WTC11 (cell line): Measurements from ENCODE around the gene RHBDD1. TPM values are rescaled to one million over a fixed set of nuclear protein-coding genes. Genes with fewer than 3 reads are reported as not detected.

ENCODE experiments used
- ATAC-seq: fragments of 200-7000 bp; cut with Tn5 transposase; 2 replicates; pipeline ENCODE4 v1.10.0; 2021; ENCODE audit warnings: mild to moderate bottlenecking, moderate library complexity
- CTCF ChIA-PET: fragments of 300-600 bp; sonication (Branson Sonifier 250); formaldehyde crosslinking; loops from one replicate; lab custom pipeline; 2021; ENCODE audit warnings: antibody characterized with exemption; lab: Charles Lee
- POLR2A ChIA-PET: fragments of 350-600 bp; sonication (Branson Sonifier 250); formaldehyde crosslinking; loops from one replicate; lab custom pipeline; 2021; ENCODE audit warnings: antibody characterized with exemption; lab: Charles Lee
- DNase-seq: peaks from one replicate; pipeline ENCODE4 v3.0.0; 2021; ENCODE audit warnings: low spot score
- H3K27ac Mint-ChIP-seq: 2 replicates; pipeline ENCODE4 v1.8.0; 2021; ENCODE audit warnings: mixed read lengths
- H3K27me3 Mint-ChIP-seq: 2 replicates; pipeline ENCODE4 v1.8.0; 2021; ENCODE audit warnings: low read depth, mild to moderate bottlenecking, moderate library complexity, mixed read lengths
- H3K36me3 Mint-ChIP-seq: 2 replicates; pipeline ENCODE4 v1.8.0; 2021; ENCODE audit warnings: mixed read lengths
- H3K4me1 Mint-ChIP-seq: 2 replicates; pipeline ENCODE4 v1.8.0; 2022; ENCODE audit warnings: mixed read lengths
- H3K4me3 Mint-ChIP-seq: 2 replicates; pipeline ENCODE4 v1.8.0; 2021; ENCODE audit warnings: mild to moderate bottlenecking, moderate library complexity, mixed read lengths
- H3K9me3 Mint-ChIP-seq: 2 replicates; pipeline ENCODE4 v1.8.0; 2021; ENCODE audit warnings: mixed read lengths
- AFF4 ChIP-seq: sonication (generic); formaldehyde crosslinking; IDR thresholded peaks from 2 replicates; pipeline ENCODE4 v1.8.1; 2023; ENCODE audit warnings: mild to moderate bottlenecking, missing genetic modification reagents, borderline replicate concordance
- ATF1 ChIP-seq: sonication (generic); formaldehyde crosslinking; IDR thresholded peaks from 2 replicates; pipeline ENCODE4 v1.8.1; 2023; ENCODE audit warnings: mild to moderate bottlenecking, moderate library complexity, missing genetic modification reagents
- ATF2 ChIP-seq: sonication (generic); formaldehyde crosslinking; IDR thresholded peaks from 2 replicates; pipeline ENCODE4 v1.8.1; 2022; ENCODE audit warnings: low read depth, missing genetic modification reagents, borderline replicate concordance
- E2F4 ChIP-seq: sonication (generic); formaldehyde crosslinking; IDR thresholded peaks from 2 replicates; pipeline ENCODE4 v1.8.1; 2022; ENCODE audit warnings: low read depth, mild to moderate bottlenecking, moderate library complexity, missing genetic modification reagents, borderline replicate concordance
- ESRRA ChIP-seq: sonication (generic); formaldehyde crosslinking; IDR thresholded peaks from 2 replicates; pipeline ENCODE4 v1.8.1; 2022; ENCODE audit warnings: mild to moderate bottlenecking, missing genetic modification reagents, borderline replicate concordance
- GTF2I ChIP-seq: fragments of 250-450 bp; sonication (Bioruptor Pico); conservative IDR thresholded peaks from 2 replicates; pipeline ENCODE4 v1.4.0; 2021; ENCODE audit warnings: mild to moderate bottlenecking
- HMGA2 ChIP-seq: fragments of 250-450 bp; sonication (Bioruptor Pico); IDR thresholded peaks from 2 replicates; pipeline ENCODE4 v1.4.0; 2021; ENCODE audit warnings: mild to moderate bottlenecking, moderate library complexity
- MAX ChIP-seq: sonication (generic); formaldehyde crosslinking; IDR thresholded peaks from 2 replicates; pipeline ENCODE4 v1.8.0; 2022; ENCODE audit warnings: mild to moderate bottlenecking, missing genetic modification reagents
- NFATC4 ChIP-seq: fragments of 250-450 bp; sonication (Bioruptor Pico); IDR thresholded peaks from 2 replicates; pipeline ENCODE4 v1.9.0; 2021; ENCODE audit warnings: mild to moderate bottlenecking
- NFE2L1 ChIP-seq: sonication (generic); formaldehyde crosslinking; IDR thresholded peaks from 2 replicates; pipeline ENCODE4 v1.8.1; 2023; ENCODE audit warnings: missing genetic modification reagents
- NR2C2 ChIP-seq: sonication (generic); formaldehyde crosslinking; IDR thresholded peaks from 2 replicates; pipeline ENCODE4 v1.8.0; 2022; ENCODE audit warnings: mild to moderate bottlenecking, missing genetic modification reagents
- OVOL2 ChIP-seq: fragments of 250-450 bp; sonication (Bioruptor Pico); IDR thresholded peaks from 2 replicates; pipeline ENCODE4 v1.9.0; 2021; ENCODE audit warnings: mild to moderate bottlenecking, borderline replicate concordance
- PRRX2 ChIP-seq: fragments of 250-450 bp; sonication (Bioruptor Pico); IDR thresholded peaks from 2 replicates; pipeline ENCODE4 v1.8.0; 2021; ENCODE audit warnings: mild to moderate bottlenecking
- ZBTB43 ChIP-seq: sonication (generic); formaldehyde crosslinking; IDR thresholded peaks from 2 replicates; pipeline ENCODE4 v1.8.1; 2023; ENCODE audit warnings: mild to moderate bottlenecking, missing genetic modification reagents
- total RNA-seq: library from RNA; stranded (reverse); gene quantifications from 3 replicates; pipeline ENCODE4 v1.2.3, GENCODE V29; 2021
- TF ChIP-seq, protein P1 (sequence below): sonication (generic); formaldehyde crosslinking; IDR thresholded peaks from 2 replicates; pipeline ENCODE4 v1.8.0; 2023; ENCODE audit warnings: missing genetic modification reagents, mild to moderate bottlenecking, borderline replicate concordance
- TF ChIP-seq, protein P2 (sequence below): fragments of 250-450 bp; sonication (Bioruptor Pico); IDR thresholded peaks from 2 replicates; pipeline ENCODE4 v1.9.0; 2021; ENCODE audit warnings: mild to moderate bottlenecking, borderline replicate concordance
- TF ChIP-seq, protein P3 (sequence below): sonication (generic); formaldehyde crosslinking; IDR thresholded peaks from 2 replicates; pipeline ENCODE4 v1.8.1; 2023; ENCODE audit warnings: mild to moderate bottlenecking, missing genetic modification reagents, moderate library complexity

The RHBDD1 gene
- total RNA-seq, 1 experiment from 2014 or later: 25.7 TPM

- Mint-ChIP-seq H3K4me1 (no peaks in the 10 kb centered on the region), H3K9me3 (no peaks in the 10 kb centered on the region; the same call in 1 of the 2 replicates), H3K27me3 (no peaks in the 10 kb centered on the region), H3K36me3 (peaks cover 5% of the 10 kb centered on the region), H3K27ac (no peak overlapping the region), H3K4me3 (no peak overlapping the region)
- TF ChIP-seq NR2C2 (CRISPR knock-in tag) (no peak), AFF4 (CRISPR knock-in tag) (no peak), PRRX2 (CRISPR knock-in tag) (no peak), GTF2I (CRISPR knock-in tag) (no peak), E2F4 (CRISPR knock-in tag) (no peak), NFATC4 (no peak)
- TF ChIP-seq, protein P1, sequence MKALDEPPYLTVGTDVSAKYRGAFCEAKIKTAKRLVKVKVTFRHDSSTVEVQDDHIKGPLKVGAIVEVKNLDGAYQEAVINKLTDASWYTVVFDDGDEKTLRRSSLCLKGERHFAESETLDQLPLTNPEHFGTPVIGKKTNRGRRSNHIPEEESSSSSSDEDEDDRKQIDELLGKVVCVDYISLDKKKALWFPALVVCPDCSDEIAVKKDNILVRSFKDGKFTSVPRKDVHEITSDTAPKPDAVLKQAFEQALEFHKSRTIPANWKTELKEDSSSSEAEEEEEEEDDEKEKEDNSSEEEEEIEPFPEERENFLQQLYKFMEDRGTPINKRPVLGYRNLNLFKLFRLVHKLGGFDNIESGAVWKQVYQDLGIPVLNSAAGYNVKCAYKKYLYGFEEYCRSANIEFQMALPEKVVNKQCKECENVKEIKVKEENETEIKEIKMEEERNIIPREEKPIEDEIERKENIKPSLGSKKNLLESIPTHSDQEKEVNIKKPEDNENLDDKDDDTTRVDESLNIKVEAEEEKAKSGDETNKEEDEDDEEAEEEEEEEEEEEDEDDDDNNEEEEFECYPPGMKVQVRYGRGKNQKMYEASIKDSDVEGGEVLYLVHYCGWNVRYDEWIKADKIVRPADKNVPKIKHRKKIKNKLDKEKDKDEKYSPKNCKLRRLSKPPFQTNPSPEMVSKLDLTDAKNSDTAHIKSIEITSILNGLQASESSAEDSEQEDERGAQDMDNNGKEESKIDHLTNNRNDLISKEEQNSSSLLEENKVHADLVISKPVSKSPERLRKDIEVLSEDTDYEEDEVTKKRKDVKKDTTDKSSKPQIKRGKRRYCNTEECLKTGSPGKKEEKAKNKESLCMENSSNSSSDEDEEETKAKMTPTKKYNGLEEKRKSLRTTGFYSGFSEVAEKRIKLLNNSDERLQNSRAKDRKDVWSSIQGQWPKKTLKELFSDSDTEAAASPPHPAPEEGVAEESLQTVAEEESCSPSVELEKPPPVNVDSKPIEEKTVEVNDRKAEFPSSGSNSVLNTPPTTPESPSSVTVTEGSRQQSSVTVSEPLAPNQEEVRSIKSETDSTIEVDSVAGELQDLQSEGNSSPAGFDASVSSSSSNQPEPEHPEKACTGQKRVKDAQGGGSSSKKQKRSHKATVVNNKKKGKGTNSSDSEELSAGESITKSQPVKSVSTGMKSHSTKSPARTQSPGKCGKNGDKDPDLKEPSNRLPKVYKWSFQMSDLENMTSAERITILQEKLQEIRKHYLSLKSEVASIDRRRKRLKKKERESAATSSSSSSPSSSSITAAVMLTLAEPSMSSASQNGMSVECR (CRISPR knock-in tag): no peak
- TF ChIP-seq, protein P2, sequence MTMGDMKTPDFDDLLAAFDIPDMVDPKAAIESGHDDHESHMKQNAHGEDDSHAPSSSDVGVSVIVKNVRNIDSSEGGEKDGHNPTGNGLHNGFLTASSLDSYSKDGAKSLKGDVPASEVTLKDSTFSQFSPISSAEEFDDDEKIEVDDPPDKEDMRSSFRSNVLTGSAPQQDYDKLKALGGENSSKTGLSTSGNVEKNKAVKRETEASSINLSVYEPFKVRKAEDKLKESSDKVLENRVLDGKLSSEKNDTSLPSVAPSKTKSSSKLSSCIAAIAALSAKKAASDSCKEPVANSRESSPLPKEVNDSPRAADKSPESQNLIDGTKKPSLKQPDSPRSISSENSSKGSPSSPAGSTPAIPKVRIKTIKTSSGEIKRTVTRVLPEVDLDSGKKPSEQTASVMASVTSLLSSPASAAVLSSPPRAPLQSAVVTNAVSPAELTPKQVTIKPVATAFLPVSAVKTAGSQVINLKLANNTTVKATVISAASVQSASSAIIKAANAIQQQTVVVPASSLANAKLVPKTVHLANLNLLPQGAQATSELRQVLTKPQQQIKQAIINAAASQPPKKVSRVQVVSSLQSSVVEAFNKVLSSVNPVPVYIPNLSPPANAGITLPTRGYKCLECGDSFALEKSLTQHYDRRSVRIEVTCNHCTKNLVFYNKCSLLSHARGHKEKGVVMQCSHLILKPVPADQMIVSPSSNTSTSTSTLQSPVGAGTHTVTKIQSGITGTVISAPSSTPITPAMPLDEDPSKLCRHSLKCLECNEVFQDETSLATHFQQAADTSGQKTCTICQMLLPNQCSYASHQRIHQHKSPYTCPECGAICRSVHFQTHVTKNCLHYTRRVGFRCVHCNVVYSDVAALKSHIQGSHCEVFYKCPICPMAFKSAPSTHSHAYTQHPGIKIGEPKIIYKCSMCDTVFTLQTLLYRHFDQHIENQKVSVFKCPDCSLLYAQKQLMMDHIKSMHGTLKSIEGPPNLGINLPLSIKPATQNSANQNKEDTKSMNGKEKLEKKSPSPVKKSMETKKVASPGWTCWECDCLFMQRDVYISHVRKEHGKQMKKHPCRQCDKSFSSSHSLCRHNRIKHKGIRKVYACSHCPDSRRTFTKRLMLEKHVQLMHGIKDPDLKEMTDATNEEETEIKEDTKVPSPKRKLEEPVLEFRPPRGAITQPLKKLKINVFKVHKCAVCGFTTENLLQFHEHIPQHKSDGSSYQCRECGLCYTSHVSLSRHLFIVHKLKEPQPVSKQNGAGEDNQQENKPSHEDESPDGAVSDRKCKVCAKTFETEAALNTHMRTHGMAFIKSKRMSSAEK: no peak
- DNase-seq (no peak), ATAC-seq (no peak)
- POLR2A ChIA-PET: no interaction called here
- CTCF ChIA-PET: no interaction called here
These were observed 56.9 kb downstream of the RHBDD1 start for GRCh38 chr2:226892729-226893128.

DNA sequence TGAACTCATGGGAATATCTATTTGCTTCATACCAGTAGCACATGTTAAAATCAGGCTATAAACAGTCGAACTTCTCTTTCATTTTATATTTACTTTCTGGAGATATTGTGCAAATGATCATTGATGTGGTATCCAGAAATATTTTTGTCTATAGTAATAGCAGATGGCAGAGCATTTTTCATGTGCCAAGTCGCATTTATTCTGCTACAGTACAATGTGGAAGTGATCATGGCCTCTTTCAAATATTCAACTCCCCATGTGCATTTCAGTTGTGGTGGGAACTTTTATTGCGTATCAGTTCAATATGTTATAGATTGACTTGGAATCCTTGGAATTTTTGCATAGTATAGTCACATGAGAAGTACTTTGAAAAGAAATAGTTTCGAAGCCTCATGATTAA lies 57.4 kb downstream of the RHBDD1 start:
- no peaks in the 10 kb centered on the region for H3K27me3 Mint-ChIP-seq
- CTCF ChIA-PET: no interaction called here
- POLR2A ChIA-PET: no interaction called here

More for the DNA sequence above, 57.4 kb downstream of the RHBDD1 start:
- Mint-ChIP-seq H3K4me1 (no peaks in the 10 kb centered on the region), H3K4me3 (no peak overlapping the region), H3K9me3 (no peaks in the 10 kb centered on the region; the same call in 1 of the 2 replicates), H3K27ac (no peak overlapping the region), H3K36me3 (peaks cover 5% of the 10 kb centered on the region)
- TF ChIP-seq ATF1 (CRISPR knock-in tag): no peak
- no peak for TF ChIP-seq MAX (CRISPR knock-in tag)
- no peak for TF ChIP-seq OVOL2 (CRISPR knock-in tag)
- TF ChIP-seq ZBTB43 (CRISPR knock-in tag): no peak
- TF ChIP-seq, protein P3, sequence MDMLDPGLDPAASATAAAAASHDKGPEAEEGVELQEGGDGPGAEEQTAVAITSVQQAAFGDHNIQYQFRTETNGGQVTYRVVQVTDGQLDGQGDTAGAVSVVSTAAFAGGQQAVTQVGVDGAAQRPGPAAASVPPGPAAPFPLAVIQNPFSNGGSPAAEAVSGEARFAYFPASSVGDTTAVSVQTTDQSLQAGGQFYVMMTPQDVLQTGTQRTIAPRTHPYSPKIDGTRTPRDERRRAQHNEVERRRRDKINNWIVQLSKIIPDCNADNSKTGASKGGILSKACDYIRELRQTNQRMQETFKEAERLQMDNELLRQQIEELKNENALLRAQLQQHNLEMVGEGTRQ (CRISPR knock-in tag): no peak
- TF ChIP-seq ESRRA (CRISPR knock-in tag): no peak
- no peak for TF ChIP-seq HMGA2 (CRISPR knock-in tag)
- TF ChIP-seq ATF2 (CRISPR knock-in tag): no peak
- TF ChIP-seq NFE2L1 (CRISPR knock-in tag): no peak
- ATAC-seq (no peak), DNase-seq (no peak)
